ENCODE results near the gene SLC25A48. TPM values are rescaled to one million over a fixed set of nuclear protein-coding genes. Genes with fewer than 3 reads are reported as not detected.

SLC25A48 gene
- total and polyA plus RNA-seq, 3 experiments from 2014 or later: not detected

DNA sequence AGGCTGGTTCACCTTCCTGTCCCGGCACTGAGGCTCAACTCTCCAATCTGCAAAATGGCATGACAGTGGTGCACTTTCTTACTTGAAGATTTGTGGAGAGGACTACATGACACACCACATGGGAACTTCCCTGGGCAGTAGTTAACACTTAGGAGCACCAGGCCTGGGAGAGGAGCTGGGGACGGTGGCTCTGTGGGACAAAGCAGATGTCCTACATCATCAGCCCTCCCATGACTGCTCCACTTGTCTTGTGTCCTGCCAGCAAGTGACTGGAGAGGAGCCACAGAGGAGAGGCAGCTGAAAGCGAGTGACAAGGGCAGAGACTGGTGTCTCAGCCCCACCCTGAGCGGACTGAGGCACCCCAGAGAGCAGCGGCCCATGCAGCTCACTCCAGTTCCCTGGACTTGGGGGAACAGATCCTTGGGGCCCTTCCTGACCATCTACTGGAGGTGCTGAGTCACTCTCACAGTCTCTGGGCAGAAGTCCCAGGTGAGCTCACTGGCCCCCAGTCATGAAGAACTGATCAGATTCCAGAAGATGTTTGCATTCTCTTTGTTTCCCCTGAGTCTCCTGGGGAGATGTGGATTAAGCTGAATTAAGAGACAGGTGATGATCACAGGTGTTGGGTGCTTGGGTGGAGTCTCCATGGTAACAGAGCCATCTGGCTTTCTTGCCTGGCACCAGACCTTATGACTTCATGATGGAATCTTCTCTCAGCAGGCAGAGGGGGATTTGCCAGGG is 13.2 kb upstream of the SLC25A48 start:
- Histone ChIP-seq H3K36me3 (ENCODE audit: insufficient read depth, low read length) (no peaks in the 10 kb centered on the region), H3K9me3 (ENCODE audit: low read length) (no peaks in the 10 kb centered on the region), H3K27ac (ENCODE audit: low read depth, low read length) (no peak overlapping the region), H3K4me3 (ENCODE audit: low read length) (no peak overlapping the region), H3K27me3 (ENCODE audit: insufficient read depth, low read length, poor library complexity, severe bottlenecking) (no peaks in the 10 kb centered on the region), H3K4me1 (ENCODE audit: insufficient read depth, low read length) (no peaks in the 10 kb centered on the region)
- Mint-ChIP-seq H3K27me3 (peaks cover 3 to 8% of the 10 kb centered on the region in 2 donors), H3K27ac (no peak overlapping the region), H3K4me1 (no peaks in the 10 kb centered on the region), H3K36me3 (no peaks in the 10 kb centered on the region), H3K4me3 (no peak overlapping the region), H3K9me3 (no peaks in the 10 kb centered on the region)
- DNase-seq: no peak
- POLR2A ChIA-PET: no interaction called here
- CTCF ChIA-PET: no interaction called here

DNA sequence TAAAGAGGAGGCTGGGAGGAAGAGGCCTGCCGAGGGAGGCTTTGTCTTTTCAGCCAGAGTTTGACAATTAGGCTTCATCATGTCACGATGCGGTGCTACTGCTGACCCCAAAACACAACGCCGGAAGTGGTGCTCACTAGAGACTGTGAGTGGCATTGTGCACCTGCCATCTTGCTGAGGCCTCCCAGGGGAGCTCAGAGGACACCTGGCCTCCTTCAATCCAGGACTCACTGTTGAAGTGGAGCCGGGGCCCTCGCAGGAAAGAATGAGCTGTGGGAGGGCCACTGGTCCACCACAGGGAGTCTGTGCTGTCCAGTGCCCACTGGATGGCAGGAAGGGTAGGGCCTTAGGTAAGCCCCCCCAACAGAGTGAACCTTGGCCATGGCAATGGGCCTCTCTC is 12.7 kb upstream of the SLC25A48 start:
- Mint-ChIP-seq H3K4me1 (no peaks in the 10 kb centered on the region), H3K4me3 (no peak overlapping the region), H3K27me3 (peaks cover 0 to 3% of the 10 kb centered on the region in 2 donors), H3K27ac (no peak overlapping the region), H3K9me3 (no peaks in the 10 kb centered on the region), H3K36me3 (no peaks in the 10 kb centered on the region)
- no peak overlapping the region for H3K4me3 ChIP-seq (ENCODE audit: low read length)
- no peaks in the 10 kb centered on the region for H3K9me3 ChIP-seq (ENCODE audit: low read length)
- ChIA-PET POLR2A (no interaction called here), CTCF (no interaction called here)
- no peaks in the 10 kb centered on the region for H3K4me1 ChIP-seq (ENCODE audit: insufficient read depth, low read length)
- no peak overlapping the region for H3K27ac ChIP-seq (ENCODE audit: low read depth, low read length)
- no peak for DNase-seq
- H3K36me3 ChIP-seq (ENCODE audit: insufficient read depth, low read length): no peaks in the 10 kb centered on the region
- H3K27me3 ChIP-seq (ENCODE audit: insufficient read depth, low read length, poor library complexity, severe bottlenecking): no peaks in the 10 kb centered on the region

DNA sequence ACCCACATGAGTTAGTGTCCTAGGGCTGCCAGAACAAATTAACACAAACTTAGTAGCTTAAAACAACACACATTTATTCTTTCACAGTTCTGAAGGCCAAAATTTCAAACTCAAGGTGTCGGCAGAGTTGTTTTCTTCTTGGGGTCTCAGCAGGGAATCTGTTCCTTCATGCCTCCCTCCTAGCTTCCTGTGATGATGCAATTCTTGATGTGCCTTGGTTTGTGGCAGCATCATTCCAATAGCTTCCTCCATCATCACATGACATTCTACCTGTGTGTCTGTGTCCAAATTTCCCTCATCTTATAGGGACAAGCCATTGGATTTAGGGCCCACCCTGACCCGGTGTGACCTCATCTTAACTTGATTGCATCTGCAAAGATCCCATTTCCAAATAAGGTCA is 12.2 kb upstream of the SLC25A48 start:
- Histone ChIP-seq H3K4me3 (ENCODE audit: low read length) (no peak overlapping the region), H3K36me3 (ENCODE audit: insufficient read depth, low read length) (no peaks in the 10 kb centered on the region), H3K27ac (ENCODE audit: low read depth, low read length) (no peak overlapping the region), H3K4me1 (ENCODE audit: insufficient read depth, low read length) (no peaks in the 10 kb centered on the region), H3K27me3 (ENCODE audit: insufficient read depth, low read length, poor library complexity, severe bottlenecking) (no peaks in the 10 kb centered on the region), H3K9me3 (ENCODE audit: low read length) (no peaks in the 10 kb centered on the region)
- CTCF ChIA-PET: no interaction called here
- H3K27ac Mint-ChIP-seq: no peak overlapping the region
- peaks cover 1 to 3% of the 10 kb centered on the region in 2 donors for H3K27me3 Mint-ChIP-seq
- no peaks in the 10 kb centered on the region for H3K4me1 Mint-ChIP-seq
- H3K4me3 Mint-ChIP-seq: no peak overlapping the region
- no peaks in the 10 kb centered on the region for H3K9me3 Mint-ChIP-seq
- POLR2A ChIA-PET: no interaction called here
- no peaks in the 10 kb centered on the region for H3K36me3 Mint-ChIP-seq
- no peak for DNase-seq

DNA sequence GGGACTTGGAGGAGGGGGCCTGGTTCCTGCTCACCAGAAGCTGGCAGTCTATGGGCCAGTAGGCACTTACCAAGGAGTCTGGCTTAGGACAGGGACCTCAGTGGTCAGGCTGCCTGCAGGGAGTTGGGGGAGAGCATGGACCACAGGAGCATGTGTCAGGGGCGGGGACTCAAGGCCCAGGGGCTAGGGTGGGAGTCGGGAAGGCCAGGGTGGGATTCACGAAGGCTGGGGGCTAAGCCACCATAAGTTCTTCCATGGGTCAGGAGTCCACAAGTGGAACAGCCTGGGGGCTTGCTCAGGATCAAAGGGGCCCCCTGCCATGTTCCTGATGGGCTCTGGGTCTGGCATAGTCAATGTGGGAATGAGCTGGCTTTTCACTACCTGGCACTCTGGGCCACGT is 11.5 kb upstream of the SLC25A48 start:
- Mint-ChIP-seq H3K36me3 (no peaks in the 10 kb centered on the region), H3K4me1 (no peaks in the 10 kb centered on the region), H3K27me3 (peaks cover 1 to 3% of the 10 kb centered on the region in 2 donors), H3K27ac (no peak overlapping the region), H3K4me3 (no peak overlapping the region), H3K9me3 (no peaks in the 10 kb centered on the region)
- Histone ChIP-seq H3K27ac (ENCODE audit: low read depth, low read length) (no peak overlapping the region), H3K4me3 (ENCODE audit: low read length) (no peak overlapping the region), H3K36me3 (ENCODE audit: insufficient read depth, low read length) (no peaks in the 10 kb centered on the region), H3K27me3 (ENCODE audit: insufficient read depth, low read length, poor library complexity, severe bottlenecking) (no peaks in the 10 kb centered on the region), H3K9me3 (ENCODE audit: low read length) (no peaks in the 10 kb centered on the region), H3K4me1 (ENCODE audit: insufficient read depth, low read length) (no peaks in the 10 kb centered on the region)
- ChIA-PET POLR2A (no interaction called here), CTCF (no interaction called here)
- no peak for DNase-seq

DNA sequence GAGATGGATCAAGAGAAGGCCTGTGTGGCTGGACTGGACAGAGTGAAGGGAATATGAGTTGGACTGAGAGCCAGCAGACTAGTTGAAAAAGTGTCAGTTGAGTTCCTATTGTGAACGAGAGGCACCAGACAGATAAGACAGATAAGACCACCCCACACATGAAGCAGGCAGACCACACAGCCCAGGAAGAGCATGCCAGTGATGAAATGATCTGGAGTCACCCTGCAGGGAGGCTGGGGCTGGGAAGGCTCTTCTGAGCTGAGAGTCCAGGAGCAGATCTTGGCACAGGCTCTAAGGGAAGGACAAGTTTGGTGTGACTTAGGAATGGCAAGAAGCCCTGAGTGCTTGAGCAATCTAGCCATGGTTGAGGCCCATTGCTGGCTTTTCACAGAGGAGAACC is 10.6 kb upstream of the SLC25A48 start:
- no peak overlapping the region for H3K4me3 Mint-ChIP-seq
- H3K4me1 Mint-ChIP-seq: no peaks in the 10 kb centered on the region
- H3K27me3 Mint-ChIP-seq: peaks cover 0 to 1% of the 10 kb centered on the region in 2 donors
- no peak overlapping the region for H3K27ac ChIP-seq (ENCODE audit: low read depth, low read length)
- H3K27me3 ChIP-seq (ENCODE audit: insufficient read depth, low read length, poor library complexity, severe bottlenecking): no peaks in the 10 kb centered on the region
- H3K9me3 Mint-ChIP-seq: no peaks in the 10 kb centered on the region
- no peaks in the 10 kb centered on the region for H3K9me3 ChIP-seq (ENCODE audit: low read length)
- DNase-seq: no peak
- H3K27ac Mint-ChIP-seq: no peak overlapping the region
- no peaks in the 10 kb centered on the region for H3K36me3 ChIP-seq (ENCODE audit: insufficient read depth, low read length)
- H3K4me1 ChIP-seq (ENCODE audit: insufficient read depth, low read length): no peaks in the 10 kb centered on the region
- no peaks in the 10 kb centered on the region for H3K36me3 Mint-ChIP-seq
- CTCF ChIA-PET: no interaction called here
- POLR2A ChIA-PET: no interaction called here
- H3K4me3 ChIP-seq (ENCODE audit: low read length): no peak overlapping the region

DNA sequence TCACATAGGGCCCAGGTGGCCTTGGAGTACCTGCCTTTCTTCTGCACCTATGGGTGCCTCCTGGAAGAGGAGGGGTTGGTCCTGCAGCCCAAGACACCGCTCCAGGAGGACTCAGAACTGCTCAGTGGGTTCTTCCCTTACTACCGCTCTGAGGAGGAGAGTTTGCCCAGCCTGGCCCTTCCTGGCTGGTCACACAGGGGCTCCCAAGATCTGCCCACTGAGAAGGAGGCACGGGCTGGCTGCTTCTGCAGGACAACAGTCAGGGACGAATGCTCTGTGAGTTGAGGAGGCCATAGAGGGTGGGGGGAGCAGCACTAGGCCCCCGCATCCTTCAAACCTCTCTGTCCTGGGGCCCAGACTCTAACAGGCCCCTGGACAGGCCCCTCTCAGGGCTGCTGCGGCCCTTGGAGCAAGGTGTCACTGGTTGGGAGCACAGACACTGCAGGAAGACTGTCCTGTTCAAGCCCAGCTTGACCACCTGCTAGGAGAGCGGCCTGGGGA is 9.9 kb upstream of the SLC25A48 start:
- POLR2A ChIA-PET: no interaction called here
- no peaks in the 10 kb centered on the region for H3K4me1 ChIP-seq (ENCODE audit: insufficient read depth, low read length)
- H3K27me3 ChIP-seq (ENCODE audit: insufficient read depth, low read length, poor library complexity, severe bottlenecking): no peaks in the 10 kb centered on the region
- no peak for DNase-seq
- H3K27ac Mint-ChIP-seq: no peak overlapping the region
- H3K9me3 Mint-ChIP-seq: no peaks in the 10 kb centered on the region
- CTCF ChIA-PET: no interaction called here
- H3K27ac ChIP-seq (ENCODE audit: low read depth, low read length): no peak overlapping the region
- H3K36me3 Mint-ChIP-seq: no peaks in the 10 kb centered on the region
- H3K4me3 ChIP-seq (ENCODE audit: low read length): no peak overlapping the region
- H3K4me1 Mint-ChIP-seq: no peaks in the 10 kb centered on the region
- H3K4me3 Mint-ChIP-seq: no peak overlapping the region
- H3K36me3 ChIP-seq (ENCODE audit: insufficient read depth, low read length): no peaks in the 10 kb centered on the region
- H3K27me3 Mint-ChIP-seq: peaks cover 0 to 1% of the 10 kb centered on the region in 2 donors
- H3K9me3 ChIP-seq (ENCODE audit: low read length): no peaks in the 10 kb centered on the region

DNA sequence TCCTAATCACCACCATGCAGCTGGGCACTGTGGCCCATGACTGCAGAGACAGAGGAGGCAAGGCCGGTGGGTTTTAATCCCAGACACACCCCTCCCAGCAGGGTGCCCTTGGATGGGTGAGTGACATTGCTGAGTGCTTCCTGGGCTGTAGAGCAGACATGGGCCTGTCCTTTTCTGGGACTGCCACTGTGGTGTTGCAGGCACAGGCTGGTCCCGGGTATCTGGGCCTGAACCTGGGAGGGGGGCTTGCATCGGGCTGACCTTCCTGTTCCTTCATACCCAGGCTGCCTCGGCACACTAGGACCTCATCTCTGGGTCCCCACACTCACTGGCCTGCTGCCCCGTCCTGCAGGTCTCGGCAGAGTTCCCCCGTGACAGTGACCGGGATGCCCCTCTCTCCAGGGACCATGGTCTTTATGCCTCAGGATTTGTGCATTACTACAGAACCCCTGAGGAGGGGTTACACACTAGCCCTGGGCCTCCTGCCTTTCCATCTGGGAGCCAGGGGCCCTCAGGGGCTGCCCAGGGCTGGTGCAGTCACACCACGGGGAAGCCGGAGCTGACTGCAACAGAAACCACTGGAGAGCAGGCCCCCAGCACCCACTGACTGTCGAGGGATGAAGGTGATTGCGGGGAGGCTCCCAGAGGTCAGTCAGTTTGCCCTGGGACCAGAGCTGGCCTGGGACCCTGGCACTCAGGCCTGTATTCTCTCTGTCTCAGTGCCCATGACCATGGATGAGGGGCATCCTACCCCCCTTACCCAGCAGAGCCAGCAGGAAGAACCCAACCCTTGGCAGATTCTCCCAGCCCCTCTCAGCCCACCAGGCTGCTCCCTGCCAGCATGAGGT is 8.9 kb upstream of the SLC25A48 start:
- H3K27me3 Mint-ChIP-seq: peaks cover 2 to 10% of the 10 kb centered on the region in 2 donors
- Histone ChIP-seq H3K4me1 (ENCODE audit: insufficient read depth, low read length) (no peaks in the 10 kb centered on the region), H3K4me3 (ENCODE audit: low read length) (no peak overlapping the region), H3K9me3 (ENCODE audit: low read length) (no peaks in the 10 kb centered on the region), H3K27me3 (ENCODE audit: insufficient read depth, low read length, poor library complexity, severe bottlenecking) (no peaks in the 10 kb centered on the region), H3K27ac (ENCODE audit: low read depth, low read length) (no peak overlapping the region), H3K36me3 (ENCODE audit: insufficient read depth, low read length) (no peaks in the 10 kb centered on the region)
- no peak for DNase-seq
- H3K4me1 Mint-ChIP-seq: no peaks in the 10 kb centered on the region
- H3K4me3 Mint-ChIP-seq: no peak overlapping the region
- ChIA-PET CTCF (no interaction called here), POLR2A (no interaction called here)
- no peak overlapping the region for H3K27ac Mint-ChIP-seq
- H3K36me3 Mint-ChIP-seq: no peaks in the 10 kb centered on the region
- no peaks in the 10 kb centered on the region for H3K9me3 Mint-ChIP-seq

DNA sequence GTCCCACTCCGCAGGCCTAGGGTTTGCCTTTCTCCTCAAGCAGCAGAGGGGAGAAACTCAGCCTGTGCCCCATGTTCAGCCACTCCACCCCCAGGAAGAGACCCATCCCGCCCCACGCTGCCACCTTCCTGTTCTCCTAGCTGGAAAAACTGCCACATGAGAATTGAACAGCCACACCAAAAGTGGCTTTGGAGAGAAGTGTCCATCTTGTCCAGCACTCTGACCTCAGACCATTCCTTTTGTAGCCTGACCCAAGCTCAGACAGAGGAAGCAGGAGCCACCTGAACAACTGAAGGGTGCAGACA is 8.3 kb upstream of the SLC25A48 start:
- POLR2A ChIA-PET: no interaction called here
- Histone ChIP-seq H3K36me3 (ENCODE audit: insufficient read depth, low read length) (no peaks in the 10 kb centered on the region), H3K27ac (ENCODE audit: low read depth, low read length) (no peak overlapping the region), H3K9me3 (ENCODE audit: low read length) (no peaks in the 10 kb centered on the region), H3K27me3 (ENCODE audit: insufficient read depth, low read length, poor library complexity, severe bottlenecking) (no peaks in the 10 kb centered on the region), H3K4me3 (ENCODE audit: low read length) (no peak overlapping the region), H3K4me1 (ENCODE audit: insufficient read depth, low read length) (no peaks in the 10 kb centered on the region)
- Mint-ChIP-seq H3K4me3 (no peak overlapping the region), H3K27ac (no peak overlapping the region), H3K27me3 (peaks cover 5 to 15% of the 10 kb centered on the region in 2 donors), H3K36me3 (no peaks in the 10 kb centered on the region), H3K4me1 (no peaks in the 10 kb centered on the region), H3K9me3 (no peaks in the 10 kb centered on the region)
- CTCF ChIA-PET: no interaction called here
- DNase-seq: no peak
